ENCODE measurements around the gene MRPL51.
"Not testable (repeated sequence)": the region's sequence is repeated elsewhere in the genome, so short reads cannot be mapped to it uniquely, and the experiment has no call there.

The MRPL51 gene

DNA sequence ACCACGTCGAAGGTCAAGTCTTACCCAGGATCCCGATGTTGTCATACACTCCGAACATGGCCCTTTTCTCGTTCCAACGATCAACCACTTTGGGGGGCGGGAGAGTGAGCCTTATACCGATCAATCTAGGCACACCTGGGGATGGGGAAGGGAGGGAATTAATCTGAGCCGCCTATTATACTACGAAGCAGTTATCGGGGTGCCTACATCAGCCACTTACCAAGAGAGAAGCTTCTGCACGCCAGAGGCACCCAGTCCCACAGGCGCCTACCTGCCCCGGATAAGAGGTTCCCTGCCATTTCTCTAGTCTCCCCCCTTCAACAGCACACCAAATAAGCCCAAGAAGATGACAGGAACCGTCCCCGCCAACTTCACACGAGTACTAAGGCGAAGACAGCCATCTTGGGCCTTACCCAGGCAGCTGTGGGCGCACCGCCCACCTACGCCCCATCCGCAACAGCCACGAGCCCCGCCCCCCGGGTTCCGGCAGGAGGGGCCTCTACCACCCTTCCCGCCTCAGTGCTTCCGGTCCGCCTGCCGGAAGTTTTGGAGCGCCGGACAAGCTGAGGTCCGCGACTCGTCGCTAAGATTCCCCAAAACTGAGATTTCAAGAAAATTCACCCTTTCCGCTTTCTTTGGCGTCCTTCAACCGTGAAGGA is at the start of gene MRPL51:
TSS of gene MRPL51 (minus strand) at position 425 of the 659 bp plus-strand sequence. CDS start at position 299, 126 bp downstream.
- peak; percentile 70 for DNase-seq (ENCODE audit: low read depth, low spot score)

DNA sequence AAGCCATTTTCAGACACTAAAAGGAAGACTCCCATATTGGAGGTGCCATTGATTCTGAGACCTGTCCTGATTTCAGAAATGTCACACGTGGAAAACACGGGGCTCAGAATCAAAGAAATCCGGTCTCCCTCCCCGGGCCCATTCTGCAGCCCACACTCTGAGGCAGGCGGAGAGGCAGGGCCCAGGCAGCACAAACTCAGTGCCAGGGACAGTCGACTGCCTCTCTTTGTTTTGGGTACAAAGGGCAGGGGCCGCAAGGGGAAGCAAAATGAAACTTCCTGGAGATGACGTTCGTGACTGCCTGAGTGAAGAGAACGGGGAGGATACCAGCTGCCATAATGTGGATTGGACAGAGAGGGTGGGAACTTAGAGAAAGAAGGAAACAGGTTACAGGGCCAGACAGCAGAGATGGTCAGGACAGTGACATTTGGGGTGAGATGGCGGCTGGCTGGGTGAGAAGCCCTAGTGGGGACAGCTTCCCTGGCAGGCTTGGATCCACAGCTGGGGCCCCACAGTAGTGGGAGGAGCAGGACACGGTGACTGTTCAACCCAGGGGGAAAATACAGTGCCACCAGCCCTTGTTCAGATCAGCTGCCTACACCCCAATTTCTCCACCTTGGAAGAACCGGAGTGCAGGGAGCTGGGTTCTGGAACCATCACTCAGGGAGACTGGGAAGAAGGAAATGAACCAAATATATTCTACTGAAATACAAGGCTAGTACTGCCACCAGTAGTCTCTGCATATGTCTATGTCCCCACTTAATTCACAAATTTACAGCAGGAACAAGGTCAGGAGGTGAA is 49.3 kb upstream of the MRPL51 start:
- DNase-seq (ENCODE audit: low read depth, low spot score), result no peak

DNA sequence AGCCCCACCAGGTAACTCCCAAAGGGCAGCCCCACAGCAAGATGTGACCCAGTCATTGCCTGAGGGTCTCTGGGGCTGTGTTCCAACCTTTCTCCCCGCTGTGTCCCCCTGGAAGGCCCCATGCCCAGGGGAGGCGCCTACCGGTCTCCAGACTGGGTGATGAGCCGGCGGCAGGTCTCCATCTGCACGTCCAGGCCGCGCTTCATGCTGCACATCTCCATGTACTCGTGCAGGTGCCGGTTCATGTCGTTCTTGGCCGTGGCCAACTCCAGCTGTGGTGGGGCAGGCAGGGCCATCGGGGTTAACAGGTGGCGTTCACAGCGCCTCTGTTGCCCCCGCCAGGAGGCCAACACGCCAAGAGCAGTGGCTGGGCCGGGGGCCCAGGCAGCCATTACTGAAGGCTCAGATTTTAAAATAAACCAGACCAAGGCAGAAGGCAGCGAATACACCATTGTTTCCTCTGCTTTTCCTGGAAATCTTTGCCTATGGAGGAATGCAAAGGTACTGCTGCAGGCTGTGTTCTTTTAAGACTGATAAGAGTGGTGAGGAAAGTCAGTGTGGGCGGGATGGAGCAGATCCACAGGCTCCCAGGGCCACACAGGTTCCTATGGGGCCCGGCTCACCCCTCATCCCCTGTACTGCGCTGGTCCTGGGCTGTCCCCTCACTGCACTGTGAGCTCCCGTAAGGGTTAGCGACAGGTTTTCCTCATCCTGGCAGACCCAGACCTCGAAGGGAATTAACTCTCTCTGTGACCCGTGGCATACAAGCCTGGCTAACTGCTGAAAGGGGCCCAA is 48.5 kb upstream of the MRPL51 start:
- no peak for DNase-seq (ENCODE audit: low read depth, low spot score)

GRCh38 chr12:6540181-6540877 is 47.3 kb upstream of the MRPL51 start:
- no peak for DNase-seq (ENCODE audit: low read depth, low spot score)

GRCh38 chr12:6539707-6540134 is 46.7 kb upstream of the MRPL51 start:
- no peak for DNase-seq (ENCODE audit: low read depth, low spot score)

DNA sequence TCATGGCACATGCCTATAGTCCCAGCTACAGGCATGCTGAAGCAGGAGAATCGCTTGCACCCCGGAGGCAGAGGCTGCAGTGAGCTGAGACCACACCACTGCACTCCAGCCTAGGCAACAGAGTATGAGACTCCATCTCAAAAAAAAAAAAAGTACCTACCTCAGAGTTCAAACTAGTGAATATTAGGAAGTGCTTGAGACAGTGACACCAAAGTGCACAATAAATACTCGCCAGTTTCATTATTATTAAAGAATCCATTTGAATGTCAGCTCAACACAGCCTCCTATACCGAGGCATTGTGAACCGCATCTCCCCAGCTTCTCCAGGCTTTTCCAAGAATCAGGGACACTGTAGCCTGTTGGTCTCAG is 46.2 kb upstream of the MRPL51 start:
- DNase-seq (ENCODE audit: low read depth, low spot score), result no peak

GRCh38 chr12:6538420-6539313 is 45.6 kb upstream of the MRPL51 start:
- DNase-seq (ENCODE audit: low read depth, low spot score), result no peak

DNA sequence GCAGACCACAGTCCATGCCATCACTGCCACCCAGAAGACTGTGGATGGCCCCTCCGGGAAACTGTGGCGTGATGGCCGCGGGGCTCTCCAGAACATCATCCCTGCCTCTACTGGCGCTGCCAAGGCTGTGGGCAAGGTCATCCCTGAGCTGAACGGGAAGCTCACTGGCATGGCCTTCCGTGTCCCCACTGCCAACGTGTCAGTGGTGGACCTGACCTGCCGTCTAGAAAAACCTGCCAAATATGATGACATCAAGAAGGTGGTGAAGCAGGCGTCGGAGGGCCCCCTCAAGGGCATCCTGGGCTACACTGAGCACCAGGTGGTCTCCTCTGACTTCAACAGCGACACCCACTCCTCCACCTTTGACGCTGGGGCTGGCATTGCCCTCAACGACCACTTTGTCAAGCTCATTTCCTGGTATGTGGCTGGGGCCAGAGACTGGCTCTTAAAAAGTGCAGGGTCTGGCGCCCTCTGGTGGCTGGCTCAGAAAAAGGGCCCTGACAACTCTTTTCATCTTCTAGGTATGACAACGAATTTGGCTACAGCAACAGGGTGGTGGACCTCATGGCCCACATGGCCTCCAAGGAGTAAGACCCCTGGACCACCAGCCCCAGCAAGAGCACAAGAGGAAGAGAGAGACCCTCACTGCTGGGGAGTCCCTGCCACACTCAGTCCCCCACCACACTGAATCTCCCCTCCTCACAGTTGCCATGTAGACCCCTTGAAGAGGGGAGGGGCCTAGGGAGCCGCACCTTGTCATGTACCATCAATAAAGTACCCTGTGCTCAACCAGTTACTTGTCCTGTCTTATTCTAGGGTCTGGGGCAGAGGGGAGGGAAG is 44.7 kb upstream of the MRPL51 start:
- DNase-seq (ENCODE audit: low read depth, low spot score), result not testable (repeated sequence)

- DNase-seq (ENCODE audit: low read depth, low spot score), result no peak
Measured at GRCh38 chr12:6536894-6537579, 44.0 kb upstream of the MRPL51 start.

DNA sequence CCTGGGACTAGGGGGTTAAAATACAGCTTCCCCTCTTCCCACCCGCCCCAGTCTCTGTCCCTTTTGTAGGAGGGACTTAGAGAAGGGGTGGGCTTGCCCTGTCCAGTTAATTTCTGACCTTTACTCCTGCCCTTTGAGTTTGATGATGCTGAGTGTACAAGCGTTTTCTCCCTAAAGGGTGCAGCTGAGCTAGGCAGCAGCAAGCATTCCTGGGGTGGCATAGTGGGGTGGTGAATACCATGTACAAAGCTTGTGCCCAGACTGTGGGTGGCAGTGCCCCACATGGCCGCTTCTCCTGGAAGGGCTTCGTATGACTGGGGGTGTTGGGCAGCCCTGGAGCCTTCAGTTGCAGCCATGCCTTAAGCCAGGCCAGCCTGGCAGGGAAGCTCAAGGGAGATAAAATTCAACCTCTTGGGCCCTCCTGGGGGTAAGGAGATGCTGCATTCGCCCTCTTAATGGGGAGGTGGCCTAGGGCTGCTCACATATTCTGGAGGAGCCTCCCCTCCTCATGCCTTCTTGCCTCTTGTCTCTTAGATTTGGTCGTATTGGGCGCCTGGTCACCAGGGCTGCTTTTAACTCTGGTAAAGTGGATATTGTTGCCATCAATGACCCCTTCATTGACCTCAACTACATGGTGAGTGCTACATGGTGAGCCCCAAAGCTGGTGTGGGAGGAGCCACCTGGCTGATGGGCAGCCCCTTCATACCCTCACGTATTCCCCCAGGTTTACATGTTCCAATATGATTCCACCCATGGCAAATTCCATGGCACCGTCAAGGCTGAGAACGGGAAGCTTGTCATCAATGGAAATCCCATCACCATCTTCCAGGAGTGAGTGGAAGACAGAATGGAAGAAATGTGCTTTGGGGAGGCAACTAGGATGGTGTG is 43.1 kb upstream of the MRPL51 start:
- DNase-seq (ENCODE audit: low read depth, low spot score), result no peak

DNA sequence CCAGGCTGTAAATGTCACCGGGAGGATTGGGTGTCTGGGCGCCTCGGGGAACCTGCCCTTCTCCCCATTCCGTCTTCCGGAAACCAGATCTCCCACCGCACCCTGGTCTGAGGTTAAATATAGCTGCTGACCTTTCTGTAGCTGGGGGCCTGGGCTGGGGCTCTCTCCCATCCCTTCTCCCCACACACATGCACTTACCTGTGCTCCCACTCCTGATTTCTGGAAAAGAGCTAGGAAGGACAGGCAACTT is 42.6 kb upstream of the MRPL51 start:
- DNase-seq (ENCODE audit: low read depth, low spot score), result no peak

DNA sequence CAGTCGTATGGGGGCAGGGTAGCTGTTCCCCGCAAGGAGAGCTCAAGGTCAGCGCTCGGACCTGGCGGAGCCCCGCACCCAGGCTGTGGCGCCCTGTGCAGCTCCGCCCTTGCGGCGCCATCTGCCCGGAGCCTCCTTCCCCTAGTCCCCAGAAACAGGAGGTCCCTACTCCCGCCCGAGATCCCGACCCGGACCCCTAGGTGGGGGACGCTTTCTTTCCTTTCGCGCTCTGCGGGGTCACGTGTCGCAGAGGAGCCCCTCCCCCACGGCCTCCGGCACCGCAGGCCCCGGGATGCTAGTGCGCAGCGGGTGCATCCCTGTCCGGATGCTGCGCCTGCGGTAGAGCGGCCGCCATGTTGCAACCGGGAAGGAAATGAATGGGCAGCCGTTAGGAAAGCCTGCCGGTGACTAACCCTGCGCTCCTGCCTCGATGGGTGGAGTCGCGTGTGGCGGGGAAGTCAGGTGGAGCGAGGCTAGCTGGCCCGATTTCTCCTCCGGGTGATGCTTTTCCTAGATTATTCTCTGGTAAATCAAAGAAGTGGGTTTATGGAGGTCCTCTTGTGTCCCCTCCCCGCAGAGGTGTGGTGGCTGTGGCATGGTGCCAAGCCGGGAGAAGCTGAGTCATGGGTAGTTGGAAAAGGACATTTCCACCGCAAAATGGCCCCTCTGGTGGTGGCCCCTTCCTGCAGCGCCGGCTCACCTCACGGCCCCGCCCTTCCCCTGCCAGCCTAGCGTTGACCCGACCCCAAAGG is 42.1 kb upstream of the MRPL51 start:
- no peak for DNase-seq (ENCODE audit: low read depth, low spot score)

- DNase-seq (ENCODE audit: low read depth, low spot score), result no peak
Measured at GRCh38 chr12:6534695-6534944, 41.6 kb upstream of the MRPL51 start.

- no peak for DNase-seq (ENCODE audit: low read depth, low spot score)
Measured at GRCh38 chr12:6533923-6534694, 41.0 kb upstream of the MRPL51 start, which contains the start of gene GAPDH. TSS of gene GAPDH (plus strand) at chr12:6534517. CDS start at chr12:6534833, 316 bp downstream.

DNA sequence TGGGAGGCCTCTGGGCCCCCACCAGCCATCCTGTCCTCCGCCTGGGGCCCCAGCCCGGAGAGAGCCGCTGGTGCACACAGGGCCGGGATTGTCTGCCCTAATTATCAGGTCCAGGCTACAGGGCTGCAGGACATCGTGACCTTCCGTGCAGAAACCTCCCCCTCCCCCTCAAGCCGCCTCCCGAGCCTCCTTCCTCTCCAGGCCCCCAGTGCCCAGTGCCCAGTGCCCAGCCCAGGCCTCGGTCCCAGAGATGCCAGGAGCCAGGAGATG is 40.5 kb upstream of the MRPL51 start:
- no peak for DNase-seq (ENCODE audit: low read depth, low spot score)

DNA sequence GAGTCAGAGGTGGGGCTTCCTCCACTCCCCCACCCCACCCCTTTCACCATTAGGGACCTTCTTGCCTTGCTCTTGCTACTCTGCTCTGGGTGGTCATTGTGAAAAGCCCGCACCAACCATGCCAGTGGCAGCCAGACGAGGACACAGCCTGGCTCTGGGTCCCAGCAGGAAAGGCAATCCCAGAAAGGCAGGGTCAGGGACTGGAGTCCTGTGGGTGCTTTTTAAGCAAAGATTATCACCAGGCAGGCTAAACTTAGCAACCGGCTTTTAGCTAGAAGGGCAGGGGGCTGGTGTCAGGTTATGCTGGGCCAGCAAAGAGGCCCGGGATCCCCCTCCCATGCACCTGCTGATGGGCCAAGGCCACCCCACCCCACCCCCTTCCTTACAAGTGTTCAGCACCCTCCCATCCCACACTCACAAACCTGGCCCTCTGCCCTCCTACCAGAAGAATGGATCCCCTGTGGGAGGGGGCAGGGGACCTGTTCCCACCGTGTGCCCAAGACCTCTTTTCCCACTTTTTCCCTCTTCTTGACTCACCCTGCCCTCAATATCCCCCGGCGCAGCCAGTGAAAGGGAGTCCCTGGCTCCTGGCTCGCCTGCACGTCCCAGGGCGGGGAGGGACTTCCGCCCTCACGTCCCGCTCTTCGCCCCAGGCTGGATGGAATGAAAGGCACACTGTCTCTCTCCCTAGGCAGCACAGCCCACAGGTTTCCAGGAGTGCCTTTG is 40.0 kb upstream of the MRPL51 start:
- no peak for DNase-seq (ENCODE audit: low read depth, low spot score)

All from iPS DF 19.7 (cell line).